H1 (cell line): ENCODE measurements around the gene PHLDA3. TPM values are rescaled to one million over a fixed set of nuclear protein-coding genes. Genes with fewer than 3 reads are reported as not detected.

ENCODE experiments used
- GTF2F1 ChIP-seq: IDR thresholded peaks from 2 replicates; pipeline ENCODE4 v1.6.1; 2012; ENCODE audit warnings: low read depth, low read length, improper control_type of control experiment, borderline replicate concordance
- MAFK ChIP-seq: IDR thresholded peaks from 2 replicates; pipeline ENCODE4 v1.6.1; 2012; ENCODE audit warnings: low read depth, mild to moderate bottlenecking, improper control_type of control experiment, low read length
- NANOG ChIP-seq: IDR thresholded peaks from 2 replicates; pipeline ENCODE4 v1.6.1; 2011; ENCODE audit warnings: low read length, low read depth, mild to moderate bottlenecking, inconsistent platforms; ENCODE audit not compliant: insufficient read depth, poor library complexity, severe bottlenecking
- RAD21 ChIP-seq, 2 experiments: IDR thresholded peaks in 1 of 2; conservative IDR thresholded peaks in 1 of 2; 2 replicates each; pipeline ENCODE4 v1.6.1; 2011; ENCODE audit warnings: low read depth in 2 of 2, low read length in 2 of 2, improper control_type of control experiment in 1 of 2, inconsistent platforms in 1 of 2, mild to moderate bottlenecking in 1 of 2, moderate library complexity in 1 of 2
- SP4 ChIP-seq: IDR thresholded peaks from 2 replicates; pipeline ENCODE4 v1.6.1; 2012; ENCODE audit warnings: low read length, inconsistent platforms
- polyA plus RNA-seq, 7 experiments: library from polyadenylated mRNA; depleted of rRNA in 3 of 7; stranded (reverse) in 5 of 7; unstranded in 2 of 7; fragments of >200 nt in 5 of 7; fragments of 200-250 nt in 2 of 7; gene quantifications; 1 replicate in 5 of 7; 2 replicates in 1 of 7; 4 replicates in 1 of 7; pipeline versions ENCODE4 v1.2.1 to v1.2.3, GENCODE V29; 2011 to 2013; ENCODE audit warnings: missing spikeins in 2 of 7, mixed read lengths in 2 of 7
- total RNA-seq: library from RNA; stranded (reverse); fragmentation: NEBNext Ultra II Directional; extraction: Animal tissue kit (Norgen Biotek cat#: 25700); gene quantifications from 2 replicates; pipeline ENCODE4 v1.2.1, GENCODE V29; 2021
- TF ChIP-seq, protein P1 (sequence below), 3 experiments: IDR thresholded peaks; 1 replicate in 2 of 3; 2 replicates in 1 of 3; pipeline versions ENCODE4 v1.5.1 to v1.6.1; 2011; ENCODE audit warnings: low read length in 3 of 3, mild to moderate bottlenecking in 3 of 3, inconsistent platforms in 2 of 3, low read depth in 1 of 3, moderate library complexity in 1 of 3; ENCODE audit not compliant: insufficient read depth in 1 of 3; ENCODE audit errors: control extremely low read depth in 1 of 3

The PHLDA3 gene
- total and polyA plus RNA-seq, 2 of the 8 experiments (the other 6 are each of a cell fraction or from before 2014, with no cell fraction given): 25.5 to 27.5 TPM

- TF ChIP-seq, protein P1, sequence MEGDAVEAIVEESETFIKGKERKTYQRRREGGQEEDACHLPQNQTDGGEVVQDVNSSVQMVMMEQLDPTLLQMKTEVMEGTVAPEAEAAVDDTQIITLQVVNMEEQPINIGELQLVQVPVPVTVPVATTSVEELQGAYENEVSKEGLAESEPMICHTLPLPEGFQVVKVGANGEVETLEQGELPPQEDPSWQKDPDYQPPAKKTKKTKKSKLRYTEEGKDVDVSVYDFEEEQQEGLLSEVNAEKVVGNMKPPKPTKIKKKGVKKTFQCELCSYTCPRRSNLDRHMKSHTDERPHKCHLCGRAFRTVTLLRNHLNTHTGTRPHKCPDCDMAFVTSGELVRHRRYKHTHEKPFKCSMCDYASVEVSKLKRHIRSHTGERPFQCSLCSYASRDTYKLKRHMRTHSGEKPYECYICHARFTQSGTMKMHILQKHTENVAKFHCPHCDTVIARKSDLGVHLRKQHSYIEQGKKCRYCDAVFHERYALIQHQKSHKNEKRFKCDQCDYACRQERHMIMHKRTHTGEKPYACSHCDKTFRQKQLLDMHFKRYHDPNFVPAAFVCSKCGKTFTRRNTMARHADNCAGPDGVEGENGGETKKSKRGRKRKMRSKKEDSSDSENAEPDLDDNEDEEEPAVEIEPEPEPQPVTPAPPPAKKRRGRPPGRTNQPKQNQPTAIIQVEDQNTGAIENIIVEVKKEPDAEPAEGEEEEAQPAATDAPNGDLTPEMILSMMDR (IDR thresholded peaks at IDR 0.05; ENCODE audit: control extremely low read depth in 1 of 3, insufficient read depth in 1 of 3, low read depth in 1 of 3, low read length in 3 of 3): no peak
- no peak for TF ChIP-seq GTF2F1
- no peak for TF ChIP-seq NANOG
- no peak for TF ChIP-seq MAFK
- TF ChIP-seq RAD21 (IDR thresholded peaks at IDR 0.05 in 1 of 2, conservative IDR thresholded peaks at IDR 0.05 in 1 of 2; ENCODE audit: low read depth in 2 of 2, low read length in 2 of 2): no peak
- no peak for TF ChIP-seq SP4
Measured at GRCh38 chr1:201419256-201419655, 49.7 kb downstream of the PHLDA3 start (continued).
